Immature natural killer cell (primary cell): ENCODE results near the gene CSRP1. TPM values are rescaled to one million over a fixed set of nuclear protein-coding genes. Genes with fewer than 3 reads are reported as not detected.

Experiments used
- DNase-seq, 3 donors: peaks; one replicate each; pipeline ENCODE4 v3.0.0; 2022; ENCODE audit warnings: mixed read lengths in 1 of 3
- H3K27ac Mint-ChIP-seq, 6 donors: one replicate each; pipeline ENCODE4 v1.8.0; 2020; ENCODE audit warnings: mixed read lengths in 6 of 6, mild to moderate bottlenecking in 5 of 6, inconsistent platforms in 4 of 6, moderate library complexity in 3 of 6
- H3K27me3 Mint-ChIP-seq, 3 donors: one replicate each; pipeline ENCODE4 v1.8.0; 2020 to 2021; ENCODE audit warnings: low read depth in 3 of 3, mild to moderate bottlenecking in 3 of 3, mixed read lengths in 3 of 3, moderate library complexity in 3 of 3, inconsistent platforms in 1 of 3
- H3K36me3 Mint-ChIP-seq, 3 donors: one replicate each; pipeline ENCODE4 v1.8.0; 2020; ENCODE audit warnings: mixed read lengths in 3 of 3, inconsistent platforms in 2 of 3, mild to moderate bottlenecking in 2 of 3
- H3K4me1 Mint-ChIP-seq, 2 donors: one replicate each; pipeline ENCODE4 v1.8.0; 2020; ENCODE audit warnings: inconsistent platforms in 2 of 2, mild to moderate bottlenecking in 2 of 2, mixed read lengths in 2 of 2, moderate library complexity in 1 of 2
- H3K4me3 Mint-ChIP-seq, 5 donors: one replicate each; pipeline ENCODE4 v1.8.0; 2020; ENCODE audit warnings: mild to moderate bottlenecking in 5 of 5, mixed read lengths in 5 of 5, inconsistent platforms in 3 of 5, moderate library complexity in 3 of 5
- H3K9me3 Mint-ChIP-seq, 6 donors: one replicate each; pipeline ENCODE4 v1.8.0; 2020; ENCODE audit warnings: mild to moderate bottlenecking in 6 of 6, mixed read lengths in 6 of 6, inconsistent platforms in 4 of 6, moderate library complexity in 3 of 6
- polyA plus RNA-seq, 3 donors: library from polyadenylated mRNA; unstranded; fragments of 300-500 nt; fragmentation: Illumina TruSeq; gene quantifications; one replicate each; pipeline ENCODE4 v1.2.3, GENCODE V29; 2021

The CSRP1 gene
- polyA plus RNA-seq, 3 donors from 2014 or later: 58.0 to 72.9 (median 61.8) TPM

GRCh38 chr1:201542309-201543035 is 35.5 kb upstream of the CSRP1 start:
- Mint-ChIP-seq H3K9me3 (no peaks in the 10 kb centered on the region), H3K36me3 (peaks cover 0 to 3% (median 3%) of the 10 kb centered on the region in 3 donors), H3K4me1 (peaks cover 0 to 14% of the 10 kb centered on the region in 2 donors), H3K4me3 (no peak overlapping the region), H3K27me3 (peaks cover 8 to 21% (median 17%) of the 10 kb centered on the region in 3 donors), H3K27ac (no peak overlapping the region)
- DNase-seq: no peak

GRCh38 chr1:201540846-201541735 is 34.2 kb upstream of the CSRP1 start:
- no peak for DNase-seq
- no peak overlapping the region for H3K27ac Mint-ChIP-seq
- H3K9me3 Mint-ChIP-seq: no peaks in the 10 kb centered on the region
- peaks cover 8 to 24% (median 23%) of the 10 kb centered on the region in 3 donors for H3K27me3 Mint-ChIP-seq
- H3K36me3 Mint-ChIP-seq: peaks cover 0 to 3% (median 3%) of the 10 kb centered on the region in 3 donors
- no peak overlapping the region for H3K4me3 Mint-ChIP-seq
- H3K4me1 Mint-ChIP-seq: peaks cover 0 to 14% of the 10 kb centered on the region in 2 donors

GRCh38 chr1:201539561-201540431 is 32.9 kb upstream of the CSRP1 start:
- DNase-seq: no peak
- no peak overlapping the region for H3K27ac Mint-ChIP-seq
- peaks cover 0 to 3% (median 3%) of the 10 kb centered on the region in 3 donors for H3K36me3 Mint-ChIP-seq
- peaks cover 8 to 30% (median 23%) of the 10 kb centered on the region in 3 donors for H3K27me3 Mint-ChIP-seq
- no peaks in the 10 kb centered on the region for H3K9me3 Mint-ChIP-seq
- peaks cover 0 to 14% of the 10 kb centered on the region in 2 donors for H3K4me1 Mint-ChIP-seq
- peak overlapping the region; percentile 49 to 61 (median 56) for H3K4me3 Mint-ChIP-seq

GRCh38 chr1:201538612-201539551 is 32.0 kb upstream of the CSRP1 start, which contains the start of gene NAV1:
Gene NAV1 (plus strand): TSS chr1:201539127. CDS start chr1:201622885, 83,758 bp downstream.
- no peak for DNase-seq
- Mint-ChIP-seq H3K4me1 (peaks cover 0 to 14% of the 10 kb centered on the region in 2 donors), H3K27ac (no peak within 1 kb of the TSS), H3K4me3 (peak within 1 kb of the TSS; percentile 35 to 63 (median 60)), H3K36me3 (peaks cover 3 to 8% (median 4%) of the 10 kb centered on the region in 3 donors), H3K9me3 (no peaks in the 10 kb centered on the region), H3K27me3 (peaks cover 6 to 30% (median 23%) of the 10 kb centered on the region in 3 donors)

GRCh38 chr1:201537891-201538611 is 31.1 kb upstream of the CSRP1 start:
- Mint-ChIP-seq H3K27ac (no peak overlapping the region), H3K4me1 (peaks cover 0 to 14% of the 10 kb centered on the region in 2 donors), H3K9me3 (no peaks in the 10 kb centered on the region), H3K36me3 (peaks cover 3 to 15% (median 8%) of the 10 kb centered on the region in 3 donors), H3K27me3 (peaks cover 6 to 30% (median 20%) of the 10 kb centered on the region in 3 donors), H3K4me3 (peak overlapping the region in 4 of 5 donors; percentile 21 to 63 (median 52))
- DNase-seq: no peak

- Mint-ChIP-seq H3K9me3 (no peaks in the 10 kb centered on the region), H3K4me3 (no peak overlapping the region), H3K4me1 (peaks cover 0 to 14% of the 10 kb centered on the region in 2 donors), H3K27ac (no peak overlapping the region), H3K27me3 (peaks cover 6 to 29% (median 22%) of the 10 kb centered on the region in 3 donors), H3K36me3 (peaks cover 9 to 17% (median 13%) of the 10 kb centered on the region in 3 donors)
- DNase-seq: no peak
These were observed 30.5 kb upstream of the CSRP1 start for GRCh38 chr1:201537467-201537866.

- Mint-ChIP-seq H3K4me3 (no peak overlapping the region), H3K27me3 (peaks cover 6 to 27% (median 22%) of the 10 kb centered on the region in 3 donors), H3K9me3 (no peaks in the 10 kb centered on the region)
These were observed 30.1 kb upstream of the CSRP1 start for GRCh38 chr1:201537028-201537427.

GRCh38 chr1:201536558-201536957 is 29.6 kb upstream of the CSRP1 start:
- H3K36me3 Mint-ChIP-seq: peaks cover 10 to 21% (median 14%) of the 10 kb centered on the region in 3 donors
- no peak for DNase-seq
- peaks cover 0 to 14% of the 10 kb centered on the region in 2 donors for H3K4me1 Mint-ChIP-seq
- H3K27ac Mint-ChIP-seq: no peak overlapping the region
- peaks cover 6 to 27% (median 22%) of the 10 kb centered on the region in 3 donors for H3K27me3 Mint-ChIP-seq
- H3K4me3 Mint-ChIP-seq: no peak overlapping the region
- H3K9me3 Mint-ChIP-seq: no peaks in the 10 kb centered on the region

More at GRCh38 chr1:201537028-201537427, 30.1 kb upstream of the CSRP1 start:
- no peak for DNase-seq
- H3K4me1 Mint-ChIP-seq: peaks cover 0 to 14% of the 10 kb centered on the region in 2 donors
- peaks cover 13 to 21% (median 14%) of the 10 kb centered on the region in 3 donors for H3K36me3 Mint-ChIP-seq
- H3K27ac Mint-ChIP-seq: no peak overlapping the region

GRCh38 chr1:201535919-201536245 is 29.0 kb upstream of the CSRP1 start:
- Mint-ChIP-seq H3K4me1 (peaks cover 0 to 14% of the 10 kb centered on the region in 2 donors), H3K27ac (no peak overlapping the region), H3K9me3 (no peaks in the 10 kb centered on the region)

GRCh38 chr1:201535046-201535918 is 28.4 kb upstream of the CSRP1 start:
- DNase-seq: no peak
- H3K4me3 Mint-ChIP-seq: no peak overlapping the region
- peaks cover 10 to 21% (median 14%) of the 10 kb centered on the region in 3 donors for H3K36me3 Mint-ChIP-seq
- H3K9me3 Mint-ChIP-seq: no peaks in the 10 kb centered on the region
- peaks cover 3 to 21% (median 16%) of the 10 kb centered on the region in 3 donors for H3K27me3 Mint-ChIP-seq
- H3K4me1 Mint-ChIP-seq: peaks cover 0 to 14% of the 10 kb centered on the region in 2 donors
- H3K27ac Mint-ChIP-seq: no peak overlapping the region

More at GRCh38 chr1:201535919-201536245, 29.0 kb upstream of the CSRP1 start:
- Mint-ChIP-seq H3K36me3 (peaks cover 10 to 21% (median 14%) of the 10 kb centered on the region in 3 donors), H3K27me3 (peaks cover 4 to 25% (median 20%) of the 10 kb centered on the region in 3 donors), H3K4me3 (no peak overlapping the region)
- DNase-seq: no peak

- Mint-ChIP-seq H3K9me3 (no peaks in the 10 kb centered on the region), H3K27ac (no peak overlapping the region), H3K27me3 (peaks cover 3 to 15% (median 11%) of the 10 kb centered on the region in 3 donors), H3K36me3 (peaks cover 15 to 21% (median 15%) of the 10 kb centered on the region in 3 donors), H3K4me1 (peaks cover 0 to 7% of the 10 kb centered on the region in 2 donors), H3K4me3 (no peak overlapping the region)
- no peak for DNase-seq
These were observed 26.9 kb upstream of the CSRP1 start for GRCh38 chr1:201533836-201534235.
